Lower leg skin (tissue), 3 donors: ENCODE data around the gene RNF213.

Experiments
- POLR2A ChIP-seq, 2 donors: fragments of 450-650 bp; IDR thresholded peaks; one replicate each; pipeline ENCODE4 v1.6.1; 2016 to 2017; ENCODE audit warnings: antibody characterized with exemption in 2 of 2, mild to moderate bottlenecking in 1 of 2, moderate library complexity in 1 of 2
- TF ChIP-seq, protein P1 (sequence below), 3 donors: fragments of 450-650 bp; IDR thresholded peaks; one replicate each; pipeline ENCODE4 v1.5.1; 2016; ENCODE audit warnings: antibody characterized with exemption in 3 of 3, mild to moderate bottlenecking in 3 of 3, moderate library complexity in 2 of 3

DNA sequence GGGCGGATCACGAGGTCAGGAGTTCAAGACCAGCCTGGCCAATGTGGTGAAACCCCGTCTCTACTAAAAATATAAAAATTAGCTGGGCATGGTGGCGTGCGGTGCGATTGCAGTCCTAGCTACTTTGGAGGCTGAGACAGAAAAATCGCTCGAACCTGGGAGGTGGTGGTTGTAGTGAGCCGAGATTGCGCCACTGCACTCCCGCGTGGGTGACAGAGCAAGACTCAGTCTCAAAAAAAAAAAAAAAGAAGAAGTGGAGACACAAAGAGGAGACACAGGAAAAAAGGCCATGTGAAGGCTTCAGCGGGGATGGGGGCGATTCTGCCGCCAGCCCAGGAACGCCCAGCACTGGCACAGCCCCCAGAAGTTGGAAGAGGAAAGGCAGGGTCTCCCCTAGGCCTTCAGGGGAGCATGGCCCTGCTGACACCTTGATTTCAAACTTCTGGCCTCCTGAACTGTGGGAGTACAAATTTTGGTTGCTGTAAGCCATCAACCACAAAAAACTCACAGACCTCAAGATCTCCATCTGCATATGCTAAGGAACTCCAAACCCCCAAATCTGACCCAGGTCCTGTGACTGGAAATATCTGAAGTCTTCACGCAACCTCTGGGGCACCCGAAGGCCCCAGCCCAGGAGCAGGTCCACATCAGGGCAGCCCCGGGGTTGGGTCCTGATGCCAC is 47.5 kb upstream of the RNF213 start:
- TF ChIP-seq POLR2A (IDR thresholded peaks at IDR 0.05), result no peak
- TF ChIP-seq, protein P1, sequence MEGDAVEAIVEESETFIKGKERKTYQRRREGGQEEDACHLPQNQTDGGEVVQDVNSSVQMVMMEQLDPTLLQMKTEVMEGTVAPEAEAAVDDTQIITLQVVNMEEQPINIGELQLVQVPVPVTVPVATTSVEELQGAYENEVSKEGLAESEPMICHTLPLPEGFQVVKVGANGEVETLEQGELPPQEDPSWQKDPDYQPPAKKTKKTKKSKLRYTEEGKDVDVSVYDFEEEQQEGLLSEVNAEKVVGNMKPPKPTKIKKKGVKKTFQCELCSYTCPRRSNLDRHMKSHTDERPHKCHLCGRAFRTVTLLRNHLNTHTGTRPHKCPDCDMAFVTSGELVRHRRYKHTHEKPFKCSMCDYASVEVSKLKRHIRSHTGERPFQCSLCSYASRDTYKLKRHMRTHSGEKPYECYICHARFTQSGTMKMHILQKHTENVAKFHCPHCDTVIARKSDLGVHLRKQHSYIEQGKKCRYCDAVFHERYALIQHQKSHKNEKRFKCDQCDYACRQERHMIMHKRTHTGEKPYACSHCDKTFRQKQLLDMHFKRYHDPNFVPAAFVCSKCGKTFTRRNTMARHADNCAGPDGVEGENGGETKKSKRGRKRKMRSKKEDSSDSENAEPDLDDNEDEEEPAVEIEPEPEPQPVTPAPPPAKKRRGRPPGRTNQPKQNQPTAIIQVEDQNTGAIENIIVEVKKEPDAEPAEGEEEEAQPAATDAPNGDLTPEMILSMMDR (IDR thresholded peaks at IDR 0.05), result no peak
